ENCODE measurements around the gene FBXO31. TPM values are rescaled to one million over a fixed set of nuclear protein-coding genes. Genes with fewer than 3 reads are reported as not detected.
A peak's percentile ranks its signal among the peaks of the same experiment; 100 is the strongest.

The FBXO31 gene
- total RNA-seq, 1 donor from 2014 or later = 27.1 TPM

DNA sequence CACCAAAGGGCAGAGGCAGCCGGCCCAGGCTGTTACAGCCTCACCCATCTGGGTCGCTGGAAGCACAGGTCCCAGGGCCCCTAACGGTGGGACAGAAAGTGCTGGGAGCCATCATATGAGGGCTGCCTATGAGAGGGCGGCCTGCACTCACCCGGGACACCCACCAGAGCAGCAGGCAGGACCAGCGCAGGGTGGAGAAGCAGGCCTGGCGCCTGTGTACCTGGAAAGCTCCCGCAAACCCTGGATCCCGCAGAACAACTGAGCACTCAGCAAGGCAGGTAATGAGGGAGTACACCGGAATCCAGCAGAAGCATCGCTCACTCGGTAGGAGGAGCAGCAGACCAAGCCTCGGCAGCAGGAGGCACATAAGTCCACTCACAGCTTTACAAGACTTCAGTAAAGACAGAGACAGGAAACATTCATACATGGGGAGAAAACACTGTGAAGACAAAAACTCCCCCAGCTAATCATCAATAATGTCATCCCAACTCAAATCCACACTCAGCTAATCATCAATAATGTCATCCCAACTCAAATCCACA lies 34.9 kb downstream of the FBXO31 start:
- Mint-ChIP-seq H3K27ac (no peak overlapping the region), H3K9me3 (no peaks in the 10 kb centered on the region), H3K36me3 (ENCODE audit: low read depth) (peaks cover 43% of the 10 kb centered on the region), H3K27me3 (no peaks in the 10 kb centered on the region), H3K4me3 (no peak overlapping the region), H3K4me1 (peaks cover 7% of the 10 kb centered on the region)
- POLR2A ChIA-PET = no interaction called here
- intact Hi-C loops (cut with micrococcal nuclease) = no loop called here
- TF ChIP-seq, protein P1, sequence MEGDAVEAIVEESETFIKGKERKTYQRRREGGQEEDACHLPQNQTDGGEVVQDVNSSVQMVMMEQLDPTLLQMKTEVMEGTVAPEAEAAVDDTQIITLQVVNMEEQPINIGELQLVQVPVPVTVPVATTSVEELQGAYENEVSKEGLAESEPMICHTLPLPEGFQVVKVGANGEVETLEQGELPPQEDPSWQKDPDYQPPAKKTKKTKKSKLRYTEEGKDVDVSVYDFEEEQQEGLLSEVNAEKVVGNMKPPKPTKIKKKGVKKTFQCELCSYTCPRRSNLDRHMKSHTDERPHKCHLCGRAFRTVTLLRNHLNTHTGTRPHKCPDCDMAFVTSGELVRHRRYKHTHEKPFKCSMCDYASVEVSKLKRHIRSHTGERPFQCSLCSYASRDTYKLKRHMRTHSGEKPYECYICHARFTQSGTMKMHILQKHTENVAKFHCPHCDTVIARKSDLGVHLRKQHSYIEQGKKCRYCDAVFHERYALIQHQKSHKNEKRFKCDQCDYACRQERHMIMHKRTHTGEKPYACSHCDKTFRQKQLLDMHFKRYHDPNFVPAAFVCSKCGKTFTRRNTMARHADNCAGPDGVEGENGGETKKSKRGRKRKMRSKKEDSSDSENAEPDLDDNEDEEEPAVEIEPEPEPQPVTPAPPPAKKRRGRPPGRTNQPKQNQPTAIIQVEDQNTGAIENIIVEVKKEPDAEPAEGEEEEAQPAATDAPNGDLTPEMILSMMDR (IDR thresholded peaks at IDR 0.05) = no peak
- CTCF ChIA-PET = interaction anchor here (1.2 kb wide), 1 partner anchor 45 kb away, joined by 3 read pairs; no protein-coding TSS in a partner anchor
- DNase-seq = no peak
- no peak for ATAC-seq (ENCODE audit: low read depth)

GRCh38 chr16:87347932-87348615 lies 35.5 kb downstream of the FBXO31 start:
- intact Hi-C loops (cut with micrococcal nuclease) = no loop called here
- Mint-ChIP-seq H3K4me3 (no peak overlapping the region), H3K27ac (no peak overlapping the region), H3K36me3 (ENCODE audit: low read depth) (peaks cover 49% of the 10 kb centered on the region), H3K27me3 (no peaks in the 10 kb centered on the region), H3K4me1 (peaks cover 7% of the 10 kb centered on the region), H3K9me3 (no peaks in the 10 kb centered on the region)
- ATAC-seq (ENCODE audit: low read depth) (no peak), DNase-seq (no peak)
- ChIA-PET CTCF (interaction anchor here (0.6 kb wide), 1 partner anchor 91 kb away, joined by 4 read pairs; no protein-coding TSS in a partner anchor), POLR2A (no interaction called here)
- TF ChIP-seq, protein P1 (IDR thresholded peaks at IDR 0.05) = no peak

DNA sequence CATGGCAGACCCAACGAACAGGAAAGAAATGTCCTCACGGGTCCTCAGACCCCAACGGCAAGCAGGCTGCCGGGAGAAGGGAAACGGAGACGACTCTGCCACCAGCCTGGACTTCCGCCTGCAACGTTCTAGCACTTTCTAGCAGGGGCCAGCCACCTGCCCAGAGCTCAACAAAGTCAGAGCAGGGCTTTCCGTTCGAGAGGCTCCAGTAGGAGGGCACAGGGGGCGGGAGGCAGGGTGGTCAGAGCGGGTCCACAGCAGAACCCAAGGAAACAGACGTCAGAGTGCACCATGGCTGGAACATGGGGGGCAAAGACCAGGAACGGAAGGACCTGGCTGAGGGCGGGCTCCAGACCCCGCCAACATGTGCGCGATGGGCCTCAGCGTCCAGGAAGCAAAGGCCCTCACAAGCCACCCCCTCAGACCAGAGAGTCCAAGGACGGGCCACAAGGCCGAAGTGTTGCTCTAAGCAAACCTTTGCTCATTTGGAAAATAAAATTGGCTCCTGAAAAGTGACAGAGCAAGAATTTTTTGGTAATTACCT lies 37.0 kb downstream of the FBXO31 start:
- Mint-ChIP-seq H3K27ac (no peak overlapping the region), H3K9me3 (no peaks in the 10 kb centered on the region), H3K4me1 (peaks cover 7% of the 10 kb centered on the region), H3K27me3 (no peaks in the 10 kb centered on the region), H3K36me3 (ENCODE audit: low read depth) (peaks cover 60% of the 10 kb centered on the region), H3K4me3 (no peak overlapping the region)
- ChIA-PET POLR2A (no interaction called here), CTCF (no interaction called here)
- ATAC-seq (ENCODE audit: low read depth) = no peak
- intact Hi-C loops (cut with micrococcal nuclease) = no loop called here
- TF ChIP-seq, protein P1 (IDR thresholded peaks at IDR 0.05) = no peak
- no peak for DNase-seq

GRCh38 chr16:87345726-87346424 lies 37.7 kb downstream of the FBXO31 start:
- H3K4me3 Mint-ChIP-seq = no peak overlapping the region
- no peaks in the 10 kb centered on the region for H3K9me3 Mint-ChIP-seq
- H3K27ac Mint-ChIP-seq = peak overlapping the region; percentile 43
- TF ChIP-seq, protein P1 (IDR thresholded peaks at IDR 0.05) = no peak
- DNase-seq (no peak), ATAC-seq (ENCODE audit: low read depth) (no peak)
- peaks cover 7% of the 10 kb centered on the region for H3K4me1 Mint-ChIP-seq
- intact Hi-C loops (cut with micrococcal nuclease) = no loop called here
- ChIA-PET CTCF (no interaction called here), POLR2A (no interaction called here)
- H3K27me3 Mint-ChIP-seq = no peaks in the 10 kb centered on the region
- H3K36me3 Mint-ChIP-seq (ENCODE audit: low read depth) = peaks cover 62% of the 10 kb centered on the region

Measured in activated B cell treated with CpG ODN at 0.5 μM for 24 hours (primary cell).